HepG2 (cell line): ENCODE data around the gene RHOT2. TPM values are rescaled to one million over a fixed set of nuclear protein-coding genes. Genes with fewer than 3 reads are reported as not detected.

Experiments used
- ARID4A ChIP-seq: sonication (generic); formaldehyde crosslinking; IDR thresholded peaks from 2 replicates; pipeline ENCODE4 v1.5.0; 2020; ENCODE audit warnings: mild to moderate bottlenecking, missing genetic modification reagents, borderline replicate concordance
- CHCHD3 ChIP-seq: sonication (generic); formaldehyde crosslinking; IDR thresholded peaks from 2 replicates; pipeline ENCODE4 v1.8.0; 2022; ENCODE audit warnings: mild to moderate bottlenecking, missing genetic modification reagents, moderate library complexity
- E2F1 ChIP-seq: sonication (generic); formaldehyde crosslinking; IDR thresholded peaks from 2 replicates; pipeline ENCODE4 v1.5.0; 2020; ENCODE audit warnings: missing genetic modification reagents
- FOXA1 ChIP-seq, 2 experiments: fragments of 450-650 bp in 1 of 2; sonication (generic) in 1 of 2; formaldehyde crosslinking in 1 of 2; IDR thresholded peaks; 2 replicates each; pipeline versions ENCODE4 v1.4.0 to v1.6.1; 2016 to 2020; ENCODE audit warnings: missing genetic modification reagents in 1 of 2
- GATAD2A ChIP-seq: IDR thresholded peaks from 2 replicates; pipeline ENCODE4 v1.6.1; 2016
- IKZF1 ChIP-seq: fragments of 450-650 bp; IDR thresholded peaks from 2 replicates; pipeline ENCODE4 v1.7.1; 2016
- KAT7 ChIP-seq: IDR thresholded peaks from 2 replicates; pipeline ENCODE4 v1.6.1; 2018; ENCODE audit warnings: borderline replicate concordance, missing compliant biosample characterization
- NR2F6 ChIP-seq, 2 experiments: IDR thresholded peaks; 2 replicates each; pipeline ENCODE4 v1.6.1; 2016; ENCODE audit warnings: antibody characterized with exemption in 1 of 2, mild to moderate bottlenecking in 1 of 2
- RAD21 ChIP-seq: fragments of 450-650 bp; formaldehyde crosslinking; IDR thresholded peaks from 2 replicates; pipeline ENCODE4 v1.5.0; 2020; ENCODE audit warnings: mild to moderate bottlenecking
- SIX4 ChIP-seq: sonication (generic); formaldehyde crosslinking; IDR thresholded peaks from 2 replicates; pipeline ENCODE4 v1.4.0; 2020; ENCODE audit warnings: missing genetic modification reagents
- SRY ChIP-seq: sonication (generic); formaldehyde crosslinking; IDR thresholded peaks from 2 replicates; pipeline ENCODE4 v1.8.0; 2022; ENCODE audit warnings: mild to moderate bottlenecking, missing genetic modification reagents
- ZFP90 ChIP-seq: sonication (generic); formaldehyde crosslinking; IDR thresholded peaks from 2 replicates; pipeline ENCODE4 v1.8.0; 2022; ENCODE audit warnings: missing genetic modification reagents, mild to moderate bottlenecking, inconsistent platforms, borderline replicate concordance
- ZNF331 ChIP-seq: sonication (generic); formaldehyde crosslinking; IDR thresholded peaks from 2 replicates; pipeline ENCODE4 v1.4.0; 2020; ENCODE audit warnings: missing genetic modification reagents
- ZNF33B ChIP-seq: sonication (generic); formaldehyde crosslinking; IDR thresholded peaks from 2 replicates; pipeline ENCODE4 v1.5.1; 2020; ENCODE audit warnings: mild to moderate bottlenecking, missing genetic modification reagents
- ZNF431 ChIP-seq: sonication (generic); formaldehyde crosslinking; IDR thresholded peaks from 2 replicates; pipeline ENCODE4 v1.9.0; 2022; ENCODE audit warnings: missing genetic modification reagents, low read depth, mild to moderate bottlenecking, borderline replicate concordance
- ZNF567 ChIP-seq: sonication (generic); formaldehyde crosslinking; IDR thresholded peaks from 2 replicates; pipeline ENCODE4 v1.8.1; 2023; ENCODE audit warnings: mild to moderate bottlenecking, missing genetic modification reagents, borderline replicate concordance
- ZNF83 ChIP-seq: sonication (generic); formaldehyde crosslinking; IDR thresholded peaks from 2 replicates; pipeline ENCODE4 v1.4.0; 2020; ENCODE audit warnings: missing genetic modification reagents, mild to moderate bottlenecking, borderline replicate concordance
- polyA plus RNA-seq, 8 experiments: library from polyadenylated mRNA; depleted of rRNA in 3 of 8; stranded (reverse) in 7 of 8; unstranded in 1 of 8; fragments of >200 nt; fragmentation: Illumina TruSeq in 4 of 8; extraction: Trizol in 4 of 8; gene quantifications; 2 replicates each; pipeline versions ENCODE4 v1.2.1 to v1.2.3, GENCODE V29; 2011 to 2016; ENCODE audit warnings: low read depth in 4 of 8, missing spikeins in 1 of 8, mixed read lengths in 1 of 8; ENCODE audit not compliant: insufficient read depth in 1 of 8
- total RNA-seq, 5 experiments: library from RNA; depleted of rRNA; stranded (reverse); fragments of >200 nt; fragmentation: Illumina TruSeq; extraction: Trizol; gene quantifications; 2 replicates each; pipeline ENCODE4 v1.2.3, GENCODE V29; 2016; ENCODE audit warnings: low read depth in 1 of 5
- TF ChIP-seq, protein P1 (sequence below): sonication (generic); formaldehyde crosslinking; IDR thresholded peaks from 2 replicates; pipeline ENCODE4 v1.5.0; 2020; ENCODE audit warnings: mild to moderate bottlenecking, missing genetic modification reagents
- TF ChIP-seq, protein P2 (sequence below): IDR thresholded peaks from 2 replicates; pipeline ENCODE4 v1.6.1; 2016; ENCODE audit warnings: missing compliant biosample characterization, missing genetic modification reagents, borderline replicate concordance

Gene RHOT2
- total and polyA plus RNA-seq, 2 of the 13 experiments (the other 11 are each of a cell fraction or from before 2014, with no cell fraction given), result 63.6 to 76.9 TPM

- TF ChIP-seq NR2F6 (IDR thresholded peaks at IDR 0.05), result peak; percentile 60
- no peak; the same call in 1 of the 2 replicates for TF ChIP-seq NR2F6 (CRISPR knock-in tag; IDR thresholded peaks at IDR 0.05)
- TF ChIP-seq IKZF1, result no peak
- TF ChIP-seq SIX4 (CRISPR knock-in tag), result peak; percentile 41; the same call in 1 of the 2 replicates
- TF ChIP-seq, protein P1, sequence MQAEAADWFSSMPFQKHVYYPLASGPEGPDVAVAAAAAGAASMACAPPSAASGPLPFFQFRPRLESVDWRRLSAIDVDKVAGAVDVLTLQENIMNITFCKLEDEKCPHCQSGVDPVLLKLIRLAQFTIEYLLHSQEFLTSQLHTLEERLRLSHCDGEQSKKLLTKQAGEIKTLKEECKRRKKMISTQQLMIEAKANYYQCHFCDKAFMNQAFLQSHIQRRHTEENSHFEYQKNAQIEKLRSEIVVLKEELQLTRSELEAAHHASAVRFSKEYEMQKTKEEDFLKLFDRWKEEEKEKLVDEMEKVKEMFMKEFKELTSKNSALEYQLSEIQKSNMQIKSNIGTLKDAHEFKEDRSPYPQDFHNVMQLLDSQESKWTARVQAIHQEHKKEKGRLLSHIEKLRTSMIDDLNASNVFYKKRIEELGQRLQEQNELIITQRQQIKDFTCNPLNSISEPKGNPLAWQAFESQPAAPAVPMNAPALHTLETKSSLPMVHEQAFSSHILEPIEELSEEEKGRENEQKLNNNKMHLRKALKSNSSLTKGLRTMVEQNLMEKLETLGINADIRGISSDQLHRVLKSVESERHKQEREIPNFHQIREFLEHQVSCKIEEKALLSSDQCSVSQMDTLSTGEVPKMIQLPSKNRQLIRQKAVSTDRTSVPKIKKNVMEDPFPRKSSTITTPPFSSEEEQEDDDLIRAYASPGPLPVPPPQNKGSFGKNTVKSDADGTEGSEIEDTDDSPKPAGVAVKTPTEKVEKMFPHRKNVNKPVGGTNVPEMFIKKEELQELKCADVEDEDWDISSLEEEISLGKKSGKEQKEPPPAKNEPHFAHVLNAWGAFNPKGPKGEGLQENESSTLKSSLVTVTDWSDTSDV (CRISPR knock-in tag), result 0 out of 2 replicates have a peak, but pooled peaks have one; percentile 56
- TF ChIP-seq KAT7, result peak; percentile 79; the same call in 1 of the 2 replicates
- 0 out of 2 replicates have a peak, but pooled peaks have one; percentile 38 for TF ChIP-seq CHCHD3 (CRISPR knock-in tag)
- TF ChIP-seq RAD21 (CRISPR knock-in tag), result peak; percentile 24; the same call in 1 of the 2 replicates
- TF ChIP-seq ZNF431, result peak; percentile 80; the same call in 1 of the 2 replicates
- 0 out of 2 replicates have a peak, but pooled peaks have one; percentile 29 for TF ChIP-seq GATAD2A (CRISPR knock-in tag)
- 0 out of 2 replicates have a peak, but pooled peaks have one; percentile 46 for TF ChIP-seq E2F1
- no peak for TF ChIP-seq ZNF567 (CRISPR knock-in tag)
- peak; percentile 69 for TF ChIP-seq ZNF33B (CRISPR knock-in tag)
- TF ChIP-seq ZNF331, result 0 out of 2 replicates have a peak, but pooled peaks have one; percentile 17
- peak; percentile 81 for TF ChIP-seq ARID4A (CRISPR knock-in tag)
- TF ChIP-seq ZFP90 (CRISPR knock-in tag), result peak; percentile 24; the same call in 1 of the 2 replicates
- no peak for TF ChIP-seq FOXA1 (IDR thresholded peaks at IDR 0.05)
- TF ChIP-seq FOXA1 (CRISPR knock-in tag; IDR thresholded peaks at IDR 0.05), result no peak
- TF ChIP-seq, protein P2, sequence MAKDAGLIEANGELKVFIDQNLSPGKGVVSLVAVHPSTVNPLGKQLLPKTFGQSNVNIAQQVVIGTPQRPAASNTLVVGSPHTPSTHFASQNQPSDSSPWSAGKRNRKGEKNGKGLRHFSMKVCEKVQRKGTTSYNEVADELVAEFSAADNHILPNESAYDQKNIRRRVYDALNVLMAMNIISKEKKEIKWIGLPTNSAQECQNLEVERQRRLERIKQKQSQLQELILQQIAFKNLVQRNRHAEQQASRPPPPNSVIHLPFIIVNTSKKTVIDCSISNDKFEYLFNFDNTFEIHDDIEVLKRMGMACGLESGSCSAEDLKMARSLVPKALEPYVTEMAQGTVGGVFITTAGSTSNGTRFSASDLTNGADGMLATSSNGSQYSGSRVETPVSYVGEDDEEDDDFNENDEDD, result peak; percentile 87; the same call in 1 of the 2 replicates
- TF ChIP-seq SRY, result peak; percentile 80; the same call in 1 of the 2 replicates
- 0 out of 2 replicates have a peak, but pooled peaks have one; percentile 26 for TF ChIP-seq ZNF83 (CRISPR knock-in tag)
Measured at GRCh38 chr16:642189-643049, 25.5 kb upstream of the RHOT2 start (continued).
